IMR-90 (cell line): ENCODE results near the gene TECPR2. TPM values are rescaled to one million over a fixed set of nuclear protein-coding genes. Genes with fewer than 3 reads are reported as not detected.

Experiments
- ATAC-seq: fragments of 200-7000 bp; cut with Tn5 transposase; 2 replicates; pipeline ENCODE4 v1.9.1; 2020; ENCODE audit warnings: low read depth, mild to moderate bottlenecking, moderate library complexity
- BruUV-seq: library from RNA; stranded (reverse); fragments of 400-500 nt; replicated peaks from 2 replicates; lab custom pipeline; 2021; lab: Mats Ljungman, UMichigan
- CTCF ChIA-PET: fragments of 300-600 bp; formaldehyde crosslinking; extraction: SDS; loops from one replicate; lab custom pipeline; 2021; ENCODE audit warnings: antibody characterized with exemption; lab: Yijun Ruan, JAX
- POLR2A ChIA-PET: fragments of 300-600 bp; sonication (Branson Sonifier 250); formaldehyde crosslinking; loops from one replicate; lab custom pipeline; 2022; ENCODE audit warnings: antibody characterized with exemption; ENCODE audit not compliant: unreplicated experiment; lab: Charles Lee
- DNase-seq: peaks from one replicate; pipeline ENCODE4 v3.0.0; 2013
- H2AFZ ChIP-seq: replicated peaks from 2 replicates; pipeline ENCODE3; 2013; ENCODE audit warnings: low read length, mild to moderate bottlenecking; ENCODE audit not compliant: poor library complexity
- H2AK5ac ChIP-seq: 2 replicates; pipeline ENCODE4 v1.6.1; 2013; ENCODE audit warnings: low read depth, low read length, inconsistent platforms
- H2AK9ac ChIP-seq: replicated peaks from 2 replicates; pipeline ENCODE3; 2013; ENCODE audit warnings: mild to moderate bottlenecking, low read depth, low read length, moderate library complexity; ENCODE audit not compliant: poor library complexity
- H2BK120ac ChIP-seq: 2 replicates; pipeline ENCODE4 v1.6.1; 2013; ENCODE audit warnings: low read depth, low read length, inconsistent platforms
- H2BK15ac ChIP-seq: 3 replicates; pipeline ENCODE4 v1.6.1; 2013; ENCODE audit warnings: low read depth, low read length, inconsistent platforms
- H2BK20ac ChIP-seq: 2 replicates; pipeline ENCODE4 v1.6.1; 2013; ENCODE audit warnings: low read depth, mild to moderate bottlenecking, inconsistent platforms, low read length, moderate library complexity
- H2BK5ac ChIP-seq: 2 replicates; pipeline ENCODE4 v1.6.1; 2013; ENCODE audit warnings: mild to moderate bottlenecking, low read depth, low read length, inconsistent platforms; ENCODE audit not compliant: poor library complexity, severe bottlenecking
- H3K14ac ChIP-seq: replicated peaks from 2 replicates; pipeline ENCODE4 v1.6.1; 2013; ENCODE audit warnings: low read depth, low read length, inconsistent platforms
- H3K18ac ChIP-seq: 2 replicates; pipeline ENCODE4 v1.6.1; 2013; ENCODE audit warnings: low read depth, low read length, control low read depth
- H3K23ac ChIP-seq: 2 replicates; pipeline ENCODE4 v1.6.1; 2013; ENCODE audit warnings: low read depth, low read length, inconsistent platforms
- H3K27ac ChIP-seq: 2 replicates; pipeline ENCODE4 v1.5.1; 2013; ENCODE audit warnings: mild to moderate bottlenecking, control low read depth, low read length; ENCODE audit not compliant: insufficient read depth
- H3K27me3 ChIP-seq: 2 replicates; pipeline ENCODE4 v1.6.1; 2013; ENCODE audit warnings: low read length; ENCODE audit not compliant: control insufficient read depth, insufficient read depth
- H3K36me3 ChIP-seq: 2 replicates; pipeline ENCODE4 v1.6.1; 2013; ENCODE audit warnings: low read length, mixed read lengths; ENCODE audit not compliant: control insufficient read depth, insufficient read depth
- H3K4ac ChIP-seq: 2 replicates; pipeline ENCODE4 v1.6.1; 2013; ENCODE audit warnings: low read depth, low read length, inconsistent platforms
- H3K4me1 ChIP-seq: 2 replicates; pipeline ENCODE4 v1.6.1; 2013; ENCODE audit warnings: low read length, mixed read lengths; ENCODE audit not compliant: control insufficient read depth, insufficient read depth
- H3K4me2 ChIP-seq: 2 replicates; pipeline ENCODE4 v1.6.1; 2013; ENCODE audit warnings: low read depth, mild to moderate bottlenecking, control low read depth, low read length, moderate library complexity
- H3K4me3 ChIP-seq: 2 replicates; pipeline ENCODE4 v1.5.1; 2013; ENCODE audit warnings: low read depth, mild to moderate bottlenecking, control low read depth, low read length, moderate library complexity; ENCODE audit not compliant: insufficient read depth
- H3K56ac ChIP-seq: 2 replicates; pipeline ENCODE4 v1.6.1; 2013; ENCODE audit warnings: low read length, inconsistent platforms; ENCODE audit not compliant: insufficient read depth; ENCODE audit errors: extremely low read depth
- H3K79me1 ChIP-seq, 2 experiments: 2 replicates each; pipeline ENCODE4 v1.6.1; 2013; ENCODE audit warnings: low read length in 2 of 2, inconsistent platforms in 1 of 2, low read depth in 1 of 2
- H3K9ac ChIP-seq: 2 replicates; pipeline ENCODE4 v1.6.1; 2013; ENCODE audit warnings: low read depth, low read length, control low read depth
- H3K9me1 ChIP-seq: 2 replicates; pipeline ENCODE4 v1.6.1; 2013; ENCODE audit warnings: low read length, inconsistent platforms; ENCODE audit not compliant: insufficient read depth
- H3K9me3 ChIP-seq: 2 replicates; pipeline ENCODE4 v1.6.1; 2013; ENCODE audit warnings: low read length; ENCODE audit not compliant: control insufficient read depth, insufficient read depth
- H4K20me1 ChIP-seq: 2 replicates; pipeline ENCODE4 v1.6.1; 2013; ENCODE audit warnings: low read length, inconsistent platforms; ENCODE audit not compliant: insufficient read depth
- H4K5ac ChIP-seq: 2 replicates; pipeline ENCODE4 v1.6.1; 2013; ENCODE audit warnings: mild to moderate bottlenecking, low read depth, low read length, control low read depth
- H4K8ac ChIP-seq, 2 experiments: 2 replicates each; pipeline ENCODE4 v1.6.1; 2013; ENCODE audit warnings: low read depth in 2 of 2, low read length in 2 of 2, control low read depth in 1 of 2, inconsistent platforms in 1 of 2
- H4K91ac ChIP-seq: 2 replicates; pipeline ENCODE4 v1.6.1; 2013; ENCODE audit warnings: low read depth, low read length, inconsistent platforms; ENCODE audit not compliant: insufficient read depth
- BHLHE40 ChIP-seq: fragments of 150-350 bp; IDR thresholded peaks from 2 replicates; pipeline ENCODE4 v1.6.1; 2016; ENCODE audit warnings: mild to moderate bottlenecking, low read depth, low read length
- CEBPB ChIP-seq: IDR thresholded peaks from 2 replicates; pipeline ENCODE4 v1.6.1; 2012; ENCODE audit warnings: low read depth, low read length, improper control_type of control experiment
- MAFK ChIP-seq: IDR thresholded peaks from 2 replicates; pipeline ENCODE4 v1.6.1; 2012; ENCODE audit warnings: low read depth, low read length, improper control_type of control experiment
- RCOR1 ChIP-seq: IDR thresholded peaks from 2 replicates; pipeline ENCODE4 v1.6.1; 2012; ENCODE audit warnings: mild to moderate bottlenecking, low read length, improper control_type of control experiment; ENCODE audit not compliant: insufficient replicate concordance
- USF2 ChIP-seq: fragments of 150-350 bp; IDR thresholded peaks from 2 replicates; pipeline ENCODE4 v1.6.1; 2017; ENCODE audit warnings: mild to moderate bottlenecking, antibody characterized with exemption, low read length, low read depth
- WGBS, 2 experiments: methylation state at CpG; one replicate each; pipeline versions ENCODE4 v1.1.5 to v1.1.7; 2013; ENCODE audit warnings: missing lambda C conversion rate in 2 of 2; ENCODE audit not compliant: insufficient read length in 1 of 2; ENCODE audit errors: extremely low coverage in 2 of 2; 5-methylcytosine and 5-hydroxymethylcytosine counted together
- dilution Hi-C: fragments of 300-500 bp; cut with HindIII; formaldehyde crosslinking; loops from one replicate; pipeline ENCODE4 v1.14.3; 2018; ENCODE audit warnings: low sequenced_read_pairs; ENCODE audit not compliant: unreplicated experiment
- in situ Hi-C: fragments of 300-500 bp; cut with MboI; formaldehyde crosslinking; loops from 3 replicates; pipeline ENCODE4 v1.14.3; 2019; ENCODE audit warnings: low sequenced_read_pairs, inconsistent platforms, mixed read lengths
- intact Hi-C: fragments of 100-400 bp; cut with micrococcal nuclease; formaldehyde crosslinking; loops from 2 replicates; pipeline ENCODE4 v1.10.0; 2022
- polyA plus RNA-seq, 3 experiments: library from polyadenylated mRNA; depleted of rRNA; stranded (reverse); fragments of >200 nt; gene quantifications; 2 replicates each; pipeline ENCODE4 v1.2.3, GENCODE V29; 2012; ENCODE audit warnings: low replicate concordance in 1 of 3
- total RNA-seq: library from RNA; depleted of rRNA; stranded (reverse); fragments of >200 nt; gene quantifications from 2 replicates; pipeline ENCODE4 v1.2.3, GENCODE V29; 2012

TECPR2 gene
- total and polyA plus RNA-seq, 2 of the 4 experiments (the other 2 are of a cell fraction), result 9.5 to 11.7 TPM

GRCh38 chr14:102426796-102427195 is 64.1 kb downstream of the TECPR2 start:
- no peaks in the 10 kb centered on the region for H3K4me1 ChIP-seq
- no peak overlapping the region for H3K9ac ChIP-seq
- no peak overlapping the region for H3K4me3 ChIP-seq
- H2AK5ac ChIP-seq, result no peak overlapping the region
- H3K9me3 ChIP-seq, result no peaks in the 10 kb centered on the region
- peaks cover 4% of the 10 kb centered on the region for H3K9me1 ChIP-seq
- no peak overlapping the region for H2AFZ ChIP-seq
- H3K4ac ChIP-seq, result no peak overlapping the region
- TF ChIP-seq MAFK, result no peak
- TF ChIP-seq RCOR1, result no peak
- TF ChIP-seq BHLHE40, result no peak
- no peak for TF ChIP-seq USF2
- TF ChIP-seq CEBPB, result no peak
- H3K23ac ChIP-seq, result no peak overlapping the region
- H3K27ac ChIP-seq, result no peak overlapping the region
- no peaks in the 10 kb centered on the region for H3K27me3 ChIP-seq
- no peak overlapping the region for H2BK5ac ChIP-seq
- intact Hi-C loops, result no loop called here
- H4K8ac ChIP-seq, result no peak overlapping the region
- DNase-seq, result no peak
- no peak overlapping the region for H4K5ac ChIP-seq
- H2BK20ac ChIP-seq, result no peak overlapping the region
- H3K79me1 ChIP-seq, result peaks cover 0 to 7% of the 10 kb centered on the region in 2 experiments; a peak in 1 of 4 replicates
- H2BK15ac ChIP-seq, result no peak overlapping the region
- CTCF ChIA-PET, result no interaction called here
- H3K56ac ChIP-seq, result no peak overlapping the region
- no peak overlapping the region for H2BK120ac ChIP-seq
- H3K18ac ChIP-seq, result no peak overlapping the region
- dilution Hi-C loops, result no loop called here
- H3K14ac ChIP-seq, result no peak overlapping the region
- BruUV-seq, result no TSS peak
- H4K91ac ChIP-seq, result no peak overlapping the region
- peaks cover 10% of the 10 kb centered on the region for H3K36me3 ChIP-seq
- in situ Hi-C loops, result no loop called here
- 100% methylated on average over 2 of the region's 6 CpGs; no CpG with 5 or more reads in 1 of the 2 experiments for WGBS, 2 experiments
- no peak overlapping the region for H3K4me2 ChIP-seq
- no peaks in the 10 kb centered on the region for H4K20me1 ChIP-seq
- no peak for ATAC-seq
- POLR2A ChIA-PET, result no interaction called here
- H2AK9ac ChIP-seq, result no peak overlapping the region
